GM19463 (cell line): ENCODE measurements around the gene STT3B.
"Not testable (repeated sequence)": the region's sequence is repeated elsewhere in the genome, so short reads cannot be mapped to it uniquely, and the experiment has no call there.

Experiments used
- ATAC-seq: cut with Tn5 transposase; IDR thresholded peaks from one replicate; pipeline ENCODE4 v1.9.1; 2021; ENCODE audit warnings: mild to moderate bottlenecking, moderate library complexity; ENCODE audit not compliant: unreplicated experiment

STT3B gene

GRCh38 chr3:31532587-31533168 lies at the start of gene STT3B:
Gene STT3B (plus strand): TSS chr3:31532925. CDS start chr3:31532999, 74 bp downstream.
- peak; percentile 47 for ATAC-seq

GRCh38 chr3:31483776-31484175 lies 48.9 kb upstream of the STT3B start:
- no peak for ATAC-seq

GRCh38 chr3:31485196-31485595 lies 47.5 kb upstream of the STT3B start:
- no peak for ATAC-seq

- no peak for ATAC-seq
These were observed 45.7 kb upstream of the STT3B start for GRCh38 chr3:31486865-31487533.

- no peak for ATAC-seq
These were observed 44.2 kb upstream of the STT3B start for GRCh38 chr3:31488475-31489017.

- no peak for ATAC-seq
These were observed 42.2 kb upstream of the STT3B start for GRCh38 chr3:31490502-31490901.

GRCh38 chr3:31491660-31492059 lies 41.1 kb upstream of the STT3B start:
- no peak for ATAC-seq

- no peak for ATAC-seq
These were observed 39.6 kb upstream of the STT3B start for GRCh38 chr3:31493149-31493548.

GRCh38 chr3:31495971-31496665 lies 36.6 kb upstream of the STT3B start:
- no peak for ATAC-seq

GRCh38 chr3:31498791-31499190 lies 33.9 kb upstream of the STT3B start:
- no peak for ATAC-seq

- no peak for ATAC-seq
These were observed 33.4 kb upstream of the STT3B start for GRCh38 chr3:31499281-31499680.

GRCh38 chr3:31502803-31503221 lies 29.9 kb upstream of the STT3B start:
- no peak for ATAC-seq

GRCh38 chr3:31503456-31503855 lies 29.3 kb upstream of the STT3B start:
- ATAC-seq: no peak

- no peak for ATAC-seq
These were observed 28.5 kb upstream of the STT3B start for GRCh38 chr3:31504230-31504629.

- no peak for ATAC-seq
These were observed 27.2 kb upstream of the STT3B start for GRCh38 chr3:31505371-31506048.

- not testable (repeated sequence) for ATAC-seq
These were observed 26.2 kb upstream of the STT3B start for GRCh38 chr3:31506515-31506914.

GRCh38 chr3:31508452-31509146 lies 24.1 kb upstream of the STT3B start:
- ATAC-seq: no peak

GRCh38 chr3:31509147-31509728 lies 23.5 kb upstream of the STT3B start:
- no peak for ATAC-seq

GRCh38 chr3:31514570-31514969 lies 18.2 kb upstream of the STT3B start:
- ATAC-seq: no peak
